Measurements from ENCODE around the gene PIK3CA.

GRCh38 chr3:179269152-179269707, 121.1 kb downstream of the PIK3CA start:
- TF ChIP-seq CTCF (conservative IDR thresholded peaks at IDR 0.05) (no peak), ZFX (IDR thresholded peaks at IDR 0.05) (no peak)

Data from C4-2B (cell line).